ENCODE results near the gene DISC1. TPM values are rescaled to one million over a fixed set of nuclear protein-coding genes. Genes with fewer than 3 reads are reported as not detected.

DISC1 gene
- total and polyA plus RNA-seq, 12 donors = 1.0 to 21.0 (median 9.7) TPM

GRCh38 chr1:231982871-231983587, 356.4 kb downstream of the DISC1 start:
- 80 to 100% (median 96%) methylated on average over 1 to 5 of the region's 5 CpGs for WGBS, 4 donors
- Histone ChIP-seq H3K27me3 (no peaks in the 10 kb centered on the region), H3K4me3 (no peak overlapping the region), H3K27ac (no peak overlapping the region), H3K4me1 (replicated peaks in 1 of 2) (no peaks in the 10 kb centered on the region), H3K9me3 (replicated peaks in 1 of 3) (no peaks in the 10 kb centered on the region), H3K36me3 (replicated peaks in 1 of 2) (no peaks in the 10 kb centered on the region)
- no peak for TF ChIP-seq POLR2A (IDR thresholded peaks at IDR 0.05)
- no peak for TF ChIP-seq CTCF (IDR thresholded peaks at IDR 0.05)
- intact Hi-C loops (cut with DNase I) = no loop called here
- DNase-seq = no peak

GRCh38 chr1:231983588-231984193, 357.1 kb downstream of the DISC1 start:
- intact Hi-C loops (cut with DNase I) = no loop called here
- H3K4me3 ChIP-seq = no peak overlapping the region
- H3K9me3 ChIP-seq (replicated peaks in 1 of 3) = no peaks in the 10 kb centered on the region
- no peaks in the 10 kb centered on the region for H3K27me3 ChIP-seq
- WGBS, 4 donors = 91 to 93% (median 92%) methylated on average over 4 of the region's 4 CpGs
- no peak for TF ChIP-seq POLR2A (IDR thresholded peaks at IDR 0.05)
- H3K36me3 ChIP-seq (replicated peaks in 1 of 2) = no peaks in the 10 kb centered on the region
- no peak for DNase-seq
- H3K27ac ChIP-seq = no peak overlapping the region
- H3K4me1 ChIP-seq (replicated peaks in 1 of 2) = no peaks in the 10 kb centered on the region

- H3K27ac ChIP-seq = peak overlapping the region in 1 of 5 donors; percentile 52
- H3K4me3 ChIP-seq = no peak overlapping the region
- no peak for TF ChIP-seq POLR2A (IDR thresholded peaks at IDR 0.05)
- TF ChIP-seq CTCF (IDR thresholded peaks at IDR 0.05) = no peak
- H3K9me3 ChIP-seq (replicated peaks in 1 of 3) = no peaks in the 10 kb centered on the region
- no peaks in the 10 kb centered on the region for H3K27me3 ChIP-seq
- no peaks in the 10 kb centered on the region for H3K36me3 ChIP-seq (replicated peaks in 1 of 2)
- WGBS, 4 donors = 90 to 96% (median 94%) methylated on average over 4 of the region's 4 CpGs
- intact Hi-C loops (cut with DNase I) = no loop called here
- H3K4me1 ChIP-seq (replicated peaks in 1 of 2) = no peaks in the 10 kb centered on the region
- DNase-seq = no peak
These were observed 358.9 kb downstream of the DISC1 start for GRCh38 chr1:231985296-231986023.

GRCh38 chr1:231986631-231987336, 360.2 kb downstream of the DISC1 start:
- Histone ChIP-seq H3K9me3 (replicated peaks in 1 of 3) (no peaks in the 10 kb centered on the region), H3K27ac (peak overlapping the region in 1 of 5 donors; percentile 52), H3K4me3 (no peak overlapping the region), H3K27me3 (no peaks in the 10 kb centered on the region), H3K4me1 (replicated peaks in 1 of 2) (no peaks in the 10 kb centered on the region), H3K36me3 (replicated peaks in 1 of 2) (no peaks in the 10 kb centered on the region)
- peak in 3 of 7 donors; percentile 33 to 91 (median 38) for DNase-seq
- whole genome bisulfite sequencing, 4 donors = 85 to 90% (median 86%) methylated on average over 8 of the region's 8 CpGs
- no peak for TF ChIP-seq POLR2A (IDR thresholded peaks at IDR 0.05)
- no peak for TF ChIP-seq CTCF (IDR thresholded peaks at IDR 0.05)
- intact Hi-C loops (cut with DNase I) = no loop called here
